H1 (cell line): ENCODE results near the gene IFI16. TPM values are rescaled to one million over a fixed set of nuclear protein-coding genes. Genes with fewer than 3 reads are reported as not detected.

ENCODE experiments used
- ATF2 ChIP-seq: IDR thresholded peaks from 2 replicates; pipeline ENCODE4 v1.6.1; 2012; ENCODE audit warnings: low read length, inconsistent platforms
- polyA plus RNA-seq, 7 experiments: library from polyadenylated mRNA; depleted of rRNA in 3 of 7; stranded (reverse) in 5 of 7; unstranded in 2 of 7; fragments of >200 nt in 5 of 7; fragments of 200-250 nt in 2 of 7; gene quantifications; 1 replicate in 5 of 7; 2 replicates in 1 of 7; 4 replicates in 1 of 7; pipeline versions ENCODE4 v1.2.1 to v1.2.3, GENCODE V29; 2011 to 2013; ENCODE audit warnings: missing spikeins in 2 of 7, mixed read lengths in 2 of 7
- total RNA-seq: library from RNA; stranded (reverse); fragmentation: NEBNext Ultra II Directional; extraction: Animal tissue kit (Norgen Biotek cat#: 25700); gene quantifications from 2 replicates; pipeline ENCODE4 v1.2.1, GENCODE V29; 2021

IFI16 gene
- total and polyA plus RNA-seq, 2 of the 8 experiments (the other 6 are each of a cell fraction or from before 2014, with no cell fraction given): 0.63 to 0.74 TPM

GRCh38 chr1:159076438-159077119, 66.9 kb downstream of the IFI16 start, which contains the start of gene AIM2 (continued):
- no peak for TF ChIP-seq ATF2
